ENCODE data around the gene IGSF3. TPM values are rescaled to one million over a fixed set of nuclear protein-coding genes. Genes with fewer than 3 reads are reported as not detected.

IGSF3 gene
- total RNA-seq, 1 donor from 2014 or later: 0.84 TPM

- DNase-seq (ENCODE audit: low spot score): no peak
These were observed 106.0 kb downstream of the IGSF3 start for GRCh38 chr1:116561563-116561962.

- no peak for DNase-seq (ENCODE audit: low spot score)
These were observed 106.6 kb downstream of the IGSF3 start for GRCh38 chr1:116560704-116561490.

- no peak for DNase-seq (ENCODE audit: low spot score)
These were observed 108.2 kb downstream of the IGSF3 start for GRCh38 chr1:116559304-116559761.

- DNase-seq (ENCODE audit: low spot score): no peak
These were observed 109.0 kb downstream of the IGSF3 start for GRCh38 chr1:116558571-116558970.

- DNase-seq (ENCODE audit: low spot score): no peak
These were observed 109.4 kb downstream of the IGSF3 start for GRCh38 chr1:116558140-116558549.

GRCh38 chr1:116557323-116557878, 110.1 kb downstream of the IGSF3 start:
- no peak for DNase-seq (ENCODE audit: low spot score)

- DNase-seq (ENCODE audit: low spot score): no peak
These were observed 111.1 kb downstream of the IGSF3 start for GRCh38 chr1:116556289-116557006.

- no peak for DNase-seq (ENCODE audit: low spot score)
These were observed 112.6 kb downstream of the IGSF3 start for GRCh38 chr1:116554924-116555323.

- DNase-seq (ENCODE audit: low spot score): no peak
These were observed 114.0 kb downstream of the IGSF3 start for GRCh38 chr1:116553386-116554115.

- no peak for DNase-seq (ENCODE audit: low spot score)
These were observed 121.1 kb downstream of the IGSF3 start for GRCh38 chr1:116546354-116546977.

- DNase-seq (ENCODE audit: low spot score): no peak
These were observed 122.2 kb downstream of the IGSF3 start for GRCh38 chr1:116545359-116545705.

- DNase-seq (ENCODE audit: low spot score): no peak
These were observed 122.8 kb downstream of the IGSF3 start for GRCh38 chr1:116544588-116545358.

- DNase-seq (ENCODE audit: low spot score): no peak
These were observed 127.4 kb downstream of the IGSF3 start for GRCh38 chr1:116540088-116540487.

GRCh38 chr1:116538544-116538943, 129.0 kb downstream of the IGSF3 start:
- DNase-seq (ENCODE audit: low spot score): no peak

GRCh38 chr1:116537898-116538297, 129.6 kb downstream of the IGSF3 start:
- DNase-seq (ENCODE audit: low spot score): no peak

GRCh38 chr1:116537040-116537831, 130.3 kb downstream of the IGSF3 start:
- DNase-seq (ENCODE audit: low spot score): no peak

- no peak for DNase-seq (ENCODE audit: low spot score)
These were observed 133.4 kb downstream of the IGSF3 start for GRCh38 chr1:116534014-116534739.

GRCh38 chr1:116533429-116533820, 134.1 kb downstream of the IGSF3 start:
- DNase-seq (ENCODE audit: low spot score): no peak

Measured in mesenteric fat pad (tissue), 1 donor.